NCI-H2171 (cell line): ENCODE measurements around the gene DLGAP4.

Experiments used
- DNase-seq: peaks from one replicate; lab custom pipeline; 2025; lab: John Stamatoyannopoulos, UW

DLGAP4 gene

DNA sequence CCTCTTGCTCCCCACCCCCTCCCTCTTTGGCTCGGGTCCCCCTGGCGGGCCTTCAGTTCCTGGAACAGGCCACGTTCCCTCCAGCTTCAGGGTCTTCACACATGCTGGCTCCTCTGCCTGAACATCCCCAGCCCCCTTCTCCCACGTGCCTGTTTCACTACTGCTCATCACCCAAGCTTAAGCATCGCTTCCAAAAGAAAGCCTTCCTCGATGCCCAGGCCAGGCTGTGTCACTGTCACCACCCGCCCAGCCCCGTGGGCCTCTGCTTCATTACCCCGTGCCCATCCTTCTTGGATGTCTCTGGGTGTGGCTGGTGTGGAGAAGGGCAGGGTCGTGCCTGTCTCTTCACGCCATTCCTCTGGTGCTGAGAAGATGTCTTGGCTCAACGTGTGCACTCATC, 2.8 kb downstream of the DLGAP4 start:
- no peak for DNase-seq

GRCh38 chr20:36309643-36310042, 3.5 kb downstream of the DLGAP4 start:
- DNase-seq, result no peak

GRCh38 chr20:36310215-36310981, 4.3 kb downstream of the DLGAP4 start:
- DNase-seq, result no peak

- DNase-seq, result no peak
These were observed 5.2 kb downstream of the DLGAP4 start for GRCh38 chr20:36311141-36311853.

DNA sequence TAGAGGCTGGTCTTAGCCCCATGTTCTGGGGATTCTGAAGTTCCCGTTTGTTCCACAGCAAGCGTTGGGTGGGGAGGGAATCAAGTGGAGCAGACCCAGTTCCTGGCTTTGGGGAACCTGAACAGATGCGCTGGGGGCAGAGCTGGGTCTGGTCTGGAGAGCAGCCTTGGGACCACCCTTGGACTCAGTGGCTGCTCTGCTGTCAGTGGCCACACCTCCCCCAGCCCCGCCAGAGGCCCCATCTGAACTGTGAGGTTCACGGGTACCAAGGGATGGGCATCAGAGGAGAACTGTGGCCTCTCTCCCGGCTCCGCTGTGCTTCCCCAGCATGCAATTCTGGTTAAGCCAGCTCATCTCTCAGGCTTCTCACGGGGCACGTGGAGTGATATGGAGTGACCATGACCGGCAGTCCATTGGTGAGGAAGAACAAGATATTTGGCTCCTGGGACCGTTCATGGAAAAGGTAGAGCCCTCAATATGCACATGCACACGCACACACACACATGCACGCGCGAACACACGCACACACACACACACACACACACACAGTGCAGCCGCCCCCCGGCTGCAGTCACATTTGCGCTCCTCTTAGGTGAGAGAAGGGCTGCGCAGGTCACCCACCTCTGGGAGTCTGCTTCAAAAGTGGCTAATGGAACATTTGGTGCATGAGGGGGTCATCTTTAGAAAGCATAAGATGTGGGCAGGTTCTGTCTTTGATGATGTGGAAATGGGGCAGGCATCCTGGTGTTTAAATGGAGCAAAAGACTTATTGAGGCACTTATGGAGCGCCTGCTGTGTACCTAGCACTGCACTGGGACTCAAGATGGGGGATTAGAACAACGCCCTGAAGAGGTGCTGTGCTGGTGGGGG, 6.0 kb downstream of the DLGAP4 start:
- no peak for DNase-seq

- no peak for DNase-seq
These were observed 6.7 kb downstream of the DLGAP4 start for GRCh38 chr20:36312724-36313441.

GRCh38 chr20:36313476-36313875, 7.3 kb downstream of the DLGAP4 start:
- no peak for DNase-seq

DNA sequence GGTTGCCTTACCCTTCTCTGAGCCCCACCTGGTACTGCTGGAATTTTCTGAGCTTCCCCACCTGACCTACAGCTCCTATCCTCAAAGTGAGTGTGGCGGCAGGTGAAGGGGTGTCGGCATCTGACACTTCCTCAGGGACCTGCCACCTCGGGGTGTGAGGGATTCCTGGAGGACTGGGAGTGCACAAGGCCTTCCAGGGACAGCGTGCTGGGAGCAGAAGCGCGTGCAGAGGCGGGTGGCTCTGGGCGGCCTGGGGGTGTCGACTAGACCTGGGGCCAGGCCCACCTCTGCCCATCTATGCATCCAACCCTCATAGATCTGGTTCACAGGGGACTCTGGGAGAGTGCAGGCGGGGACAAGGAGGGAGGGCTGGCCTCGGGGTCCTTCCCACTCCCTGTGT, 7.8 kb downstream of the DLGAP4 start:
- DNase-seq, result no peak

GRCh38 chr20:36314734-36315544, 8.8 kb downstream of the DLGAP4 start:
- no peak for DNase-seq

- no peak for DNase-seq
These were observed 9.6 kb downstream of the DLGAP4 start for GRCh38 chr20:36315545-36316351.

GRCh38 chr20:36317675-36318074, 11.5 kb downstream of the DLGAP4 start:
- DNase-seq, result no peak

DNA sequence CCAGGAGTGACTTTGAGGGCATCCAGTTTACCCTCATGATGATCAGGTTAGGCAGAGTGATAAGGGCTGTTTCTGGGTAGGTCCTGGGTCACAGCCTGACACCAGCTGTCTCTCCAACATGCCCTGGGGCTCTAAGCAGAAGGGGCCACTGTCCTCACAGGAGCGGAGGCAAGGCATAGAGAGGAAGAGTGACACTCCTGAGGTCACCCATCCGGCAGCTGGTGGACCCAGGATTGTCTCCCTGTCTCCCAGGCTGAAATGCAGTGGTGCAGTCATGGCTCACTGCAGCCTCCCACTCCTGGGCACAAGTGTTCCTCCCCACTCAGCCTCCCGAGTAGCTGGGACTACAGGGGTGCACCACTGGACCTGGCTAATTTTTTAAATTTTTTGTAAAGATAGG, 12.0 kb downstream of the DLGAP4 start:
- no peak for DNase-seq

DNA sequence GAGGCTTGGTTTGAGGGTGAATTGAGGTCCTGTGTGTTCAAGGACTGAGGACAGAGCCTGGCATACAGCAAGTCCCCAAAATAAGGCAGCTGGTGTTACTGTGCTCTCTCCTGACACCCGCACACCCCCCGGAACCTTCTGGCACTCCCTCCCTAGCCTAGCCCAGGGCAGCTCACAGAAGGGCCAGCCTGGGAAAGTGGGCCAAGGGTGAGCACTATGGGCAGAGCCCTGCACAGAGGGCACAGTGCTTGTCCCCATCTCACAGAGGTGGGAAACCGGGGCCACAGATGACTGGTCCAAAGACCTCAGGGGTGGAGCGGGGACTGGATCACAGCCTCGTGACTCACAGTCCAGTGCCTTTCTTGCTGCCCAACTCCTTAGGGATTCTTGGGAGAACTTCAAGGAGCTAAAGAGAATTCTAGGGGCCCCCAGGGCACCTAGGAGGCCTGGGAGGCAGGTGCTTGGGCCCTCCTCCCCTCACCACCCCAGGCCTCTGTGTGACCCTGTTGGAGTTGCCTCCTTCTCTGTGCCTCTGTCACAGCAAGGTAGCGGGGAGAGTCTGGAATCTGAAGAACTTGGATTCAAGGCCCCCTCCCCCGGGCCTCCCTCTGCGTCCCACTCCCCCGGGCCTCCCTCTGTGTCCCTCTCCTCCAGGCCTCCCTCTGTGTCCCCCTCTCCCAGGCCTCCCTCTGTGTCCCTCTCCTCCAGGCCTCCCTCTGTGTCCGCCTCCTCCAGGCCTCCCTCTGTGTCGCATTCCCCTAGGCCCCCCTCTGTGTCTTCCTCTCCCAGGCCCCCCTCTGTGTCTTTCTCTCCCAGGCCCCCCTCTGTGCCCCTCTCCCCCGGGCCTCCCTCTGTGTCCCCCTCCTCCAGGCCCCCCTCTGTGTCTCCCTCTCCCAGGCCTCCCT, 13.5 kb downstream of the DLGAP4 start:
- no peak for DNase-seq

- DNase-seq, result no peak
These were observed 14.2 kb downstream of the DLGAP4 start for GRCh38 chr20:36320261-36320897.

- no peak for DNase-seq
These were observed 15.0 kb downstream of the DLGAP4 start for GRCh38 chr20:36320898-36321695.

- no peak for DNase-seq
These were observed 16.0 kb downstream of the DLGAP4 start for GRCh38 chr20:36322131-36322530.

- no peak for DNase-seq
These were observed 24.0 kb downstream of the DLGAP4 start for GRCh38 chr20:36330091-36330490.

DNA sequence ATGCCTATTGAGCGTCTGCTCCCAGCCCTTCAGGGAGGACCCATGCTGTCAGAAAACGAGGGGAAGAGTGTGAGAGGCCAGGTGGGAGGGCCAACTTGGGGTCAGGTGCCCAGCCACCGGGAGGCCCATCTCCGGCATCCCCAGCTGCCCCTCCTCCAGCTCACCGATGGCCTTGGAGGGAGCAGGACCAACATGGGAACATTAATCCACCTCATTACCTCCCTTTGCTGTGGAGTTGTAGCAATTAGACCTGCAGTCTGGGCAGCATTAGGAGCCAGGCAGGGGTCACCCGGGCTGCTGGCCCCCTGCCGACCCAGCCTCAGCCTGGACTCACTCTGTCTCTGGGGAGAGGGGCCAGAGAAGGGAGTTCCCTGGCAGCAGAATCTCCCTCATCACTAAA, 25.1 kb downstream of the DLGAP4 start:
- DNase-seq, result no peak
